Activated CD4-positive, alpha-beta T cell treated with anti-CD3 and anti-CD28 coated beads, Interleukin-2, amount 50 U/mL, for 4 hours (primary cell): ENCODE measurements around the gene PIGR.
"Not testable (repeated sequence)": the region's sequence is repeated elsewhere in the genome, so short reads cannot be mapped to it uniquely, and the experiment has no call there.

Experiments used
- DNase-seq, 2 experiments: peaks; one replicate each; pipeline ENCODE4 v3.0.0-alpha.2; 2020

PIGR gene

DNA sequence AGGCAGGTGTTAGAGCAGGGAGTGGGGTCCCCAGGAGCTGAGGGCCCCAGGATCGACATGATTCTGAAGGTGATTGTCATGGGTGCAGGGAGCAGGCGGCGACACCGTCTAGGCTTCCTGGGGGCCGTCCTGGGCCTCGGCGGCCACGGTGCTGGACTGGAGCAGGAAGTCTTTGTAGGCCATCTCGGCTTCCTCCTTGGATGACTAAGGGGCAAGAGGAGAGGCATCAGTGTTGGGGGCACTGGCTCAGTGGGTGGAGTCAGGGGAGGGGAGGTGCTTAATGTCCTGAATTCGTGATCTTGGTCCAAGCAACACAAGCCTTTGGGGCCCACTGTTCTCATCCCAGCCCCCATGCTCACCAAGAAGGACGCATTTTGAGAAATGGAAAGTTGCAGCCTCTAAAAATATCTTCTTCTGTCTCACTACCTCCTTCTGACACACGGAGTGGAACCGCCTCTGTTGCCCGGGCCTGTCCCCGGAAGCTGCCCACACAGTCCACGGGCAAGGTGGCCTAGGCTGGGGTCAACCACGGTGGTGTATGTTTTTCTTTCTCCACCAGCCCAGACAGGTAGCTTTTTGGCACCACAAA, 16.0 kb downstream of the PIGR start:
- no peak for DNase-seq

- DNase-seq, result no peak
These were observed 16.7 kb downstream of the PIGR start for GRCh38 chr1:206929524-206929923.

DNA sequence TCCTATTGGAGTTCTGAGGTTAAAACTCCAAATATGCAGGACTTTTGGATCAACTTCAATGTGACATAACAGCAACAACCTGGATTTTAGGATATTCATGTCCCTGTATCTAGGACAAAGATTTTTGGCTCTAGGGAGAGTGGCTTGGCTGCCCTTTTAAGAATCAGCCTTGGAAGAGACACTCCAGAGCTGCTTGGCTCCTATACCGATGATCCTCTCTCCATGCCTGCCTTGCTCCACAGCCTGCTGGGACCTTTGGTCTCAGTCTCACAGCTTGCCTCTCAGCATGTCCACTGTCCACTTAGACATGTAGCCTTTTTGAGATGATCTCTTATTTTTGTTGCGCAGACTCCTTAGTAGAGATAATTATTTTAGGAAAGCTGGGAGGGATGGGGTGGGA, 20.0 kb downstream of the PIGR start:
- DNase-seq, result no peak

GRCh38 chr1:206925106-206925736, 21.0 kb downstream of the PIGR start:
- DNase-seq, result peak in 1 of 2 experiments; percentile 30

DNA sequence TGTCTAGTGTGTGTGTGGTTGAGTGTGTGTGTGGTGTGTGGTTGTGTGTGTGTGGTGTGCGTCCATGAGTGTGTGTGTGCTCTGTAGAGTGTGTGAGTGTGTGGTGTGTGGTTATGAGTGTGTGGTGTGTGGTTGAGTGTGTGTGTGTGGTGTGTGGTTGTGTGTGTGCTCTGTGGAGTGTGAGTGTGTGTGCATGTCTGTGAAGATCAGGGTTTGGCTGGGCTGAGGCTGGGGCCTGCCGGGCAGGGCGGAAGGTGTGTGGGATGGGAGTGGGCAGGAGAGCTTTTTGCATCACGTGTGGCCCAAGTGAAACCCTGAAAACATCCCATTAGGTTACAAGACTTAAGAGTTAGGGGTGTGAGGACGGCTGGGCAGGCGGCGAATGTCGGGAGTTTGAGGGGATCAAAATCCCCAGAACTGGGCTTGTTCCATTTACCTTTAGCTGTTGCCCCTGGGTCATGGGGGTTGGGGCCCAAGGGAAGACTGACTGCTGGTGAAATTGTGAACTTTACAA, 21.6 kb downstream of the PIGR start:
- no peak for DNase-seq

DNA sequence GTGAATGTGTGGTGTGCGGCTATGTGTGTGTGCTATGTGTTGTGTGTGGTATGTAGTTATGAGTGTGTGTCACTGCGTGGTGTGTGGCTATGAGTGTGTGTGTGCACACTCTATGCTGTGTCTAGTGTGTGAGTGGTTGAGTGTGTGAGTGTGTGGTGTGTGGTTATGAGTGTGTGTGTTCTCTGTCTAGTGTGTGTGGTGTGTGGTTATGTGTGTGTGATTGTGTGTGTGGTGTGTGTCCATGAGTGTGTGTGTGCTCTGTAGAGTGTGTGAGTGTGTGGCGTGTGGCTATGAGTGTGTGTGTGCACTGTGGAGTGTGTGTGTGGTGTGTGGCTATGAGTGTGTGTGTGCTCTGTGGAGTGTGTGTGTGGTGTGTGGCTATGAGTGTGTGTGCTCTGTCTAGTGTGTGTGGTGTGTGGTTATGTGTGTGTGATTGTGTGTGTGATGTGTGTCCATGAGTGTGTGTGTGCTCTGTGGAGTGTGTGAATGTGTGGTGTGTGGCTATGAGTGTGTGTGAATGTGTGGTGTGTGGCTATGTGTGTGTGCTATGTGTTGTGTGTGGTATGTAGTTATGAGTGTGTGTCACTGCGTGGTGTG, 22.2 kb downstream of the PIGR start:
- DNase-seq, result not testable (repeated sequence)

DNA sequence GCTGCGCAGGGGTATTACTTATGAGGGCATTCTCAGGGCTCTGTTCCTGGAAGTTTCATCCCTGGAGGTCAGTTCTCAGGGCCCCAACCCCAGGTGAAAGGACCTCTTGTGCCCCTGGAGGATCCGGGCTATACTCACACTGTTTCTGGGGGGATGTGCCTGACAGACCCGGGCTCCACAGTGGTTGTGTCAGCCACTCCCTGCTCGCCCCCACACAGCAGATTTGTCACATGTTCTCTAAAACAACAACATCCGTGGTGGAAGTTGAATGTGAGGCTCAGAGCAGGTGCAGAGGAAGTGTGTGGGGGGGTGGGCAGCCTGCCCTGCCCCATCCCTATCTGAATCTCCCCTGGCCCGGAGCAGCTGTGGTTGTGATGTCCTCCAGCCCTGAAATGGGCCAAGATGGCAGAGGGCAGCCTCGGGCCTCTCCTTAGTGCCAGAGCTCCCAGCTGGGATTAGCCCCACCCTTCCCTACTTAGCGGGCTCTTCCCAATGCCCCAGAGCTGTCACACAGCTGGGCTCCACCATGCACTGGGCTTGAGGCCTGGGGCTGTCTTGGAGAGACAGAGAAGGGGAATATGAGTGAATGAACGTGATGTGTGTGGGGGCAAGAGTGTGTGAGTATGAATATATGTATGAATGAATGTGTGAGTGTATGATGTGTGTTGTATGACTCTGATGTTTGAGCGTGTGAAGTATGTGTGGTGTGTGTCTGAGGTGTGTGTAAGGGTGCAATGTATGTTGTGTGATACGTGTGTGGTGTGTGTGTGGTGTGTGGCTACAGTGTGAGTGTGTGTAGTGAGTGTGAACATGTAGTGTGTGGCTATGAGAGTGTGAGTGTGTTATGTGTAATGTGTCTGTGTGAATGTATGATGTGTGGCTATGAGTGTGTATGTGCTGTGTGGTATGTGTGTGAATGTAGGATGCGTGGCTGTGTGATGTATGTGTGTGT, 23.0 kb downstream of the PIGR start:
- DNase-seq, result peak; percentile 58 to 60

DNA sequence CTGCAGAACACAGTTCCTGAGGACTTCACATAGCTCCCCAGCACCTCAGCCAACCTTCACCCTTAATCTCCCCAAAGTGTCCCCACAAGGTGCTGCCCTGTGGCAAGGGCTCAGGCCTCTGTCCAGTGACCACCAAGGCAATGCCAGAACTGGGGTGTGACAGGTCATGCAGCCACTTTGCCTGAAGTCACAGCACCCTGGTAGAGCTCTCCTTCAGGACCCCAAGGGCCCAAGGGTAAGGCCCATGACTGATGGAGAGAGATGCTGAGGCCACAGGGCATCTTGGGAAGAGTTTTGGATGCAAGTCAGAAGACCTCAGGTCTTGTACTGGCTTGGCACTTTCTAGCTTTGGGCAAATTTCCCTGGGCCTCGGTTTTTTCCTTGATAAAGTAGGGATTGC, 23.7 kb downstream of the PIGR start:
- DNase-seq, result no peak

DNA sequence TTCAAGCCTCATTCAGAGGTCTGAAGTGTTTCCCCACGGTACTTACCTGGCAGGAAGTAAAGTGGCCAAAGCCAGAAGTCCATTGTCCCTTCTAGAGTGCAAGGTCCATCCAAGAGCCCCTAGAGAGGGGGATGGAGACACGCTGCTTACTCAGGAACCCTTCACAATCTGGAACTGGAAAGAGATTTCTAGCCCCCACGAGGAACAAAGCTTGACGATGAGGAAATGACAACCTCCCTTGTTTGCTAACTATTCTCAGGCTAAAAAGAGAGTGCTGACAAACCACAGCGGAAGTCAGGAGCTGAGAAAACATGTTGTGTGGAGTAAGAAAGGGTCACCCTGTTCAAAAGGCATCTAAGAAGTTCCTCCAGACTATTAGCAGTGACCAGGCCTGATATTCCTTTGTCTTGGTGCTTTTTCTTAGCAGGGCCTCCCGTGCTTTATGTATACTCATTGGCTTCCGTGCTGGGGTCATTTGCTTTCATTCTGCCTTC, 24.4 kb downstream of the PIGR start, which contains the start of gene FCMR:
TSS of gene FCMR (minus strand) at position 170 of the 494 bp plus-strand sequence. CDS start at position 83, 87 bp downstream.
- no peak for DNase-seq

- DNase-seq, result no peak
These were observed 28.2 kb downstream of the PIGR start for GRCh38 chr1:206918076-206918475.

- no peak for DNase-seq
These were observed 30.1 kb downstream of the PIGR start for GRCh38 chr1:206916000-206916709.

GRCh38 chr1:206915030-206915735, 31.1 kb downstream of the PIGR start:
- DNase-seq, result no peak

DNA sequence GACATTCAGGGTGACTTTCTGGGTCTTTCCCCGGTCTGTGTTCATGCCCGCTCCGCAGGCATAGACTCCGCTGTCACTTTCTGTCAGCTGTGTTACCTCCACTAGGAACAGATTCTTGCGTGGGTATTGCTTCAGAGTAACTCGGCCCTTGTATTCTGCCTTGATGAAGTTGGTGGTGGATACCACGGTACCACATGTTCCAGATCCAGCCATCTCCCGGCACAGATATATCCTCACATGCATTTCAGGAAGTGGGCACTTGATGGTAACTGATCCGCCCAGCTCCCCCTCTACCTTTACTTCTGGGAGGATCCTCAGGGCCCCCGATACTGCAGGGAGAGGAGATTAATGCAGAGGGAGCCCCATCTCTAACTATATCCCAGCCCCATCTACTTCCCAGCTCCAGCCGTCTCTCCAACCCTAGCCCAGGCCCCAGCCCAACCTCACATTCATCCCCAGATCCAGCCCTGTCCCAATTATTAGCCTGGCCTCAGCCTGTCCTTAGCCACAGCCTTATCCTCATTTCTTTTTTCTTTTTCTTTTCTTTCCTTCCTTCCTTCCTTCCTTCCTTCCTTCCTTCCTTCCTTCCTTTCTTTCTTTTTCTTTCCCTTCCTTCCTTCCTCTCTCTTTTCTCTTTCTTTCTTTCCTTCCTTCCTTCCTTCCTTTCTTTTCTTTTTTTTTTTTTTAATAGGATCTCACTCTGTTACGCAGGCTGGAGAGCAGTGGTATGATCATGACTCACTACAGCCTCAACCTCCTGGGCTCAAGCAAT, 32.3 kb downstream of the PIGR start:
- DNase-seq, result no peak

GRCh38 chr1:206912445-206913095, 33.7 kb downstream of the PIGR start:
- DNase-seq, result peak; percentile 49 to 50

DNA sequence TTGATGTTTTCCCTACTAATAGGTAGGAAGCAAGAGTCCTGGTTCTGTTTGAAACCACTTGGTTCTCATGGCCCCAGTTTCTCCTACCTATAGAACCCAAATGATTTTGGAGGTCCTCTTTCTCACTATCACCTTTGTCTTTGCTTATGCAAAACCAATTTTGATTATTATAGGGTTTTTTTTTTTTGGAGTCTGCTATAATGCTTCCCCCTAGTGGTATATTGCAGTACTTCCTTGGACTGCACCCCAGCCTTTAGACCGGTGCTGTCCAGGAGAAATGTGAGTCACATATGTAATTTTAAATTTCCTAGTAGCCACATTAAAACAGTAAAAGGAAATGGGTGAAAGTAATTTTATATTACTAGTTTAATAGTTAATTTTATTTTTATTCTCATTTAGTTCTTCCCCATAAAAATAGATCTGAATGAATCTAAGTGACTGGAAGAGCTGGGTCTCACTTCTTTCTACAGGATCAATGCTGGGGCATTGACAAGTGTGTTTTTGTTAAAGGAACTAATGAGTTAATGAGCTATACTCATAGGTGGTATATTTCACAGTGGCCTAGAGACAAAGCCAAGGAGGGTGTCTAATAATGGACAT, 35.1 kb downstream of the PIGR start:
- no peak for DNase-seq

- no peak for DNase-seq
These were observed 36.4 kb downstream of the PIGR start for GRCh38 chr1:206909883-206910318.

GRCh38 chr1:206909161-206909882, 36.9 kb downstream of the PIGR start:
- peak; percentile 41 to 43 for DNase-seq

DNA sequence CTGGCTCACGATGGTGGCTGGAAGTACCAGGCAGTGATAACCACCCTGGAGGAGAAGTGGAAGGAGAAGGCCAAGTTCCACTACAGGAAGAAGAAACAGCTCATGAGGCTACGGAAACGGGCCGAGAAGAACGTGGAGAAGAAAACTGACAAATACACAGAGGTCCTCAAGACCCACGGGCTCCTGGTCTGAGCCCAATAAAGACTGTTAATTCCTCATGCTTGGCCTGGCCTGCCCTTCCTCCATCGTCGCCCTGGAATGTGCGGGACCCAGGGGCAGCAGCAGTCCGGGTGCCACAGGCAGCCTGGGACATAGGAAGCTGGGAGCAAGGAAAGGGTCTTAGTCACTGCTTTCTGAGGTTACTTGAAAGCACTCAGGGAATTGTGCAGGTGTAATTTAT, 38.2 kb downstream of the PIGR start:
- no peak for DNase-seq
